ENCODE results near the gene CRAMP1.

DNA sequence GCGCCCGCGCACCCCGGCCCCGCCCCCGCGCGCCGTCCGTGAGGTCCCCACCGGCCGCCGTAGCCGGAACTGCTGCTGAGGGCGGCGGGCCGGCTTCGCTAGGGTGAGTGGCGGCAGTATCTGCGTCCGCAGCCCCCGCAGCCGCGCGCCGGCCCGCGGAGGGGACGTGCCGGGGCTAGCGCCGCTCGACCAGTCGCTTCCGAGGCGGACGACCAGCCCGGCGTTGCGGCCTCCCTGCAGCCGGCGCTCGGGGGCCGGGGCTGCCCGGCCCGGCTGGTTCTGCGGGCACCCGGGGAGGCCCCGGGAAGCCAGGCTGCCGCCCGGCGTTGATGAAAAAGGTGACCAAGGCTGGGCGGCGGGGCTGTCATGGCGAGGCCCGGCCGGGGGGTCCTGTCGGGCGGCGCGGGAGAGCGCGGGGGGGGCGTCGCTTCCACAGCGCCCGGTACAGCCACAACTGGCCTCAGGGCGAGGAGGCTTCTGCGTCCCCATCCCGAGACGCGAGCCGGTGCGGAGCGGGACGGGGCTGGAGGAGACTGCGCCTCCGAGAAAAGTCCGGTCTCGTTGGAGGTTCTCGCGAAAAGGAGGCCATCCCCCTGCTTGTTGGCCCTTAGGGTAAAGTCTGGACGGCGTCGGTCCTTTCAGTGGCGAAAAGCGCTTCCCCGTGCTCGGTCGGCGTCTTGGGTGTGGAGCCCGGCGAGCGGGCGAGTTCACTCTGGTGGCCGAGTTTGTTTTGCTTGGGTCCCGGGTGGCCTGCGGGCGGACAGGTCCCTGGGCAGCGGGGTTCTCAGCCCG lies at the start of gene CRAMP1:
- no peak for TF ChIP-seq POLR2A (IDR thresholded peaks at IDR 0.05)
- TF ChIP-seq, protein P1, sequence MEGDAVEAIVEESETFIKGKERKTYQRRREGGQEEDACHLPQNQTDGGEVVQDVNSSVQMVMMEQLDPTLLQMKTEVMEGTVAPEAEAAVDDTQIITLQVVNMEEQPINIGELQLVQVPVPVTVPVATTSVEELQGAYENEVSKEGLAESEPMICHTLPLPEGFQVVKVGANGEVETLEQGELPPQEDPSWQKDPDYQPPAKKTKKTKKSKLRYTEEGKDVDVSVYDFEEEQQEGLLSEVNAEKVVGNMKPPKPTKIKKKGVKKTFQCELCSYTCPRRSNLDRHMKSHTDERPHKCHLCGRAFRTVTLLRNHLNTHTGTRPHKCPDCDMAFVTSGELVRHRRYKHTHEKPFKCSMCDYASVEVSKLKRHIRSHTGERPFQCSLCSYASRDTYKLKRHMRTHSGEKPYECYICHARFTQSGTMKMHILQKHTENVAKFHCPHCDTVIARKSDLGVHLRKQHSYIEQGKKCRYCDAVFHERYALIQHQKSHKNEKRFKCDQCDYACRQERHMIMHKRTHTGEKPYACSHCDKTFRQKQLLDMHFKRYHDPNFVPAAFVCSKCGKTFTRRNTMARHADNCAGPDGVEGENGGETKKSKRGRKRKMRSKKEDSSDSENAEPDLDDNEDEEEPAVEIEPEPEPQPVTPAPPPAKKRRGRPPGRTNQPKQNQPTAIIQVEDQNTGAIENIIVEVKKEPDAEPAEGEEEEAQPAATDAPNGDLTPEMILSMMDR (IDR thresholded peaks at IDR 0.05): no peak
